Stimulated activated naive B cell treated with anti-CD40 and anti-IgM and Interleukin-4, amounts not matched to agents 10 μg/mL and 1 μg/mL and 100 μg/mL, for 72 hours (primary cell): ENCODE measurements around the gene TGFB1I1.
A peak's percentile ranks its signal among the peaks of the same experiment; 100 is the strongest.

Source experiments
- ATAC-seq, 2 donors: fragments of 150-1000 bp; cut with Tn5 transposase; replicated peaks; 2 replicates each; pipeline ENCODE4 v1.10.0; 2021; ENCODE audit warnings: moderate library complexity in 1 of 2
- DNase-seq: peaks from one replicate; pipeline ENCODE4 v3.0.0; 2021
- H3K27ac Mint-ChIP-seq: one replicate; pipeline ENCODE4 v1.8.0; 2022; ENCODE audit warnings: mild to moderate bottlenecking, mixed read lengths
- H3K27me3 Mint-ChIP-seq, 2 donors: one replicate each; pipeline ENCODE4 v1.8.0; 2022; ENCODE audit warnings: mixed read lengths in 2 of 2
- H3K36me3 Mint-ChIP-seq, 2 donors: one replicate each; pipeline ENCODE4 v1.8.0; 2022; ENCODE audit warnings: mixed read lengths in 2 of 2, mild to moderate bottlenecking in 1 of 2
- H3K4me1 Mint-ChIP-seq, 2 donors: one replicate each; pipeline ENCODE4 v1.8.0; 2022; ENCODE audit warnings: mixed read lengths in 2 of 2, mild to moderate bottlenecking in 1 of 2
- H3K4me3 Mint-ChIP-seq, 2 donors: one replicate each; pipeline ENCODE4 v1.8.0; 2022; ENCODE audit warnings: mild to moderate bottlenecking in 2 of 2, mixed read lengths in 2 of 2, moderate library complexity in 1 of 2
- H3K9me3 Mint-ChIP-seq, 2 donors: one replicate each; pipeline ENCODE4 v1.8.0; 2022; ENCODE audit warnings: mixed read lengths in 2 of 2, mild to moderate bottlenecking in 1 of 2

The TGFB1I1 gene

GRCh38 chr16:31458844-31459686 lies 12.9 kb upstream of the TGFB1I1 start, which contains the start of gene ARMC5:
TSS of gene ARMC5 (plus strand) at chr16:31459501. CDS start at chr16:31459525, 24 bp downstream.
- Mint-ChIP-seq H3K9me3 (no peaks in the 10 kb centered on the region), H3K36me3 (peaks cover 20 to 32% of the 10 kb centered on the region in 2 donors), H3K27me3 (no peaks in the 10 kb centered on the region), H3K4me1 (peaks cover 26 to 36% of the 10 kb centered on the region in 2 donors), H3K4me3 (peak within 1 kb of the TSS; percentile 93 to 94), H3K27ac (peak within 1 kb of the TSS; percentile 99)
- DNase-seq (peak; percentile 95), ATAC-seq (peak; percentile 82 to 83)

- peak; percentile 79 to 85 for ATAC-seq
- H3K36me3 Mint-ChIP-seq: peaks cover 26 to 35% of the 10 kb centered on the region in 2 donors
- no peaks in the 10 kb centered on the region for H3K9me3 Mint-ChIP-seq
- H3K4me3 Mint-ChIP-seq: peak overlapping the region; percentile 93 to 94
- H3K4me1 Mint-ChIP-seq: peaks cover 25 to 35% of the 10 kb centered on the region in 2 donors
- peak; percentile 99 for DNase-seq
- H3K27me3 Mint-ChIP-seq: no peaks in the 10 kb centered on the region
- H3K27ac Mint-ChIP-seq: peak overlapping the region; percentile 99
Observed at GRCh38 chr16:31459687-31460581, 12.0 kb upstream of the TGFB1I1 start.

GRCh38 chr16:31460582-31461002 lies 11.4 kb upstream of the TGFB1I1 start:
- Mint-ChIP-seq H3K4me3 (peak overlapping the region; percentile 93 to 94), H3K36me3 (peaks cover 29 to 35% of the 10 kb centered on the region in 2 donors), H3K4me1 (peaks cover 24 to 28% of the 10 kb centered on the region in 2 donors), H3K27me3 (no peaks in the 10 kb centered on the region), H3K9me3 (no peaks in the 10 kb centered on the region), H3K27ac (peak overlapping the region; percentile 99)
- DNase-seq (no peak), ATAC-seq (no peak)

- DNase-seq: no peak
- no peak for ATAC-seq
- H3K27ac Mint-ChIP-seq: peak overlapping the region; percentile 43
- H3K9me3 Mint-ChIP-seq: no peaks in the 10 kb centered on the region
- no peaks in the 10 kb centered on the region for H3K27me3 Mint-ChIP-seq
- no peak overlapping the region for H3K4me3 Mint-ChIP-seq
- H3K36me3 Mint-ChIP-seq: peaks cover 34 to 40% of the 10 kb centered on the region in 2 donors
- H3K4me1 Mint-ChIP-seq: peaks cover 20 to 22% of the 10 kb centered on the region in 2 donors
Observed at GRCh38 chr16:31461201-31461920, 10.6 kb upstream of the TGFB1I1 start.

GRCh38 chr16:31461921-31462804 lies 9.8 kb upstream of the TGFB1I1 start:
- no peaks in the 10 kb centered on the region for H3K27me3 Mint-ChIP-seq
- H3K9me3 Mint-ChIP-seq: no peaks in the 10 kb centered on the region
- no peak overlapping the region for H3K4me3 Mint-ChIP-seq
- DNase-seq: no peak
- no peak for ATAC-seq
- peaks cover 21 to 26% of the 10 kb centered on the region in 2 donors for H3K4me1 Mint-ChIP-seq
- no peak overlapping the region for H3K27ac Mint-ChIP-seq
- H3K36me3 Mint-ChIP-seq: peaks cover 40 to 46% of the 10 kb centered on the region in 2 donors

GRCh38 chr16:31464348-31464769 lies 7.6 kb upstream of the TGFB1I1 start:
- ATAC-seq: no peak
- no peaks in the 10 kb centered on the region for H3K27me3 Mint-ChIP-seq
- peaks cover 23 to 24% of the 10 kb centered on the region in 2 donors for H3K4me1 Mint-ChIP-seq
- no peaks in the 10 kb centered on the region for H3K9me3 Mint-ChIP-seq
- no peak overlapping the region for H3K27ac Mint-ChIP-seq
- no peak for DNase-seq
- H3K4me3 Mint-ChIP-seq: no peak overlapping the region
- peaks cover 35 to 43% of the 10 kb centered on the region in 2 donors for H3K36me3 Mint-ChIP-seq

- Mint-ChIP-seq H3K4me1 (peaks cover 23 to 24% of the 10 kb centered on the region in 2 donors), H3K36me3 (peaks cover 35 to 43% of the 10 kb centered on the region in 2 donors), H3K27me3 (no peaks in the 10 kb centered on the region), H3K27ac (no peak overlapping the region), H3K9me3 (no peaks in the 10 kb centered on the region), H3K4me3 (no peak overlapping the region)
- ATAC-seq (no peak), DNase-seq (no peak)
Observed at GRCh38 chr16:31464781-31465260, 7.1 kb upstream of the TGFB1I1 start.

GRCh38 chr16:31465788-31466370 lies 6.1 kb upstream of the TGFB1I1 start:
- H3K27me3 Mint-ChIP-seq: peaks cover 0 to 2% of the 10 kb centered on the region in 2 donors
- H3K27ac Mint-ChIP-seq: peak overlapping the region; percentile 37
- peaks cover 35 to 43% of the 10 kb centered on the region in 2 donors for H3K36me3 Mint-ChIP-seq
- H3K9me3 Mint-ChIP-seq: no peaks in the 10 kb centered on the region
- no peak for DNase-seq
- peaks cover 17 to 18% of the 10 kb centered on the region in 2 donors for H3K4me1 Mint-ChIP-seq
- no peak for ATAC-seq
- H3K4me3 Mint-ChIP-seq: no peak overlapping the region

- H3K9me3 Mint-ChIP-seq: no peaks in the 10 kb centered on the region
- H3K4me1 Mint-ChIP-seq: peaks cover 19 to 22% of the 10 kb centered on the region in 2 donors
- H3K27ac Mint-ChIP-seq: peak overlapping the region; percentile 74
- ATAC-seq: no peak
- DNase-seq: no peak
- peaks cover 5 to 7% of the 10 kb centered on the region in 2 donors for H3K27me3 Mint-ChIP-seq
- no peak overlapping the region for H3K4me3 Mint-ChIP-seq
- H3K36me3 Mint-ChIP-seq: peaks cover 35 to 43% of the 10 kb centered on the region in 2 donors
Observed at GRCh38 chr16:31466381-31466841, 5.5 kb upstream of the TGFB1I1 start.

GRCh38 chr16:31467151-31467773 lies 4.7 kb upstream of the TGFB1I1 start:
- Mint-ChIP-seq H3K36me3 (peaks cover 35 to 43% of the 10 kb centered on the region in 2 donors), H3K4me1 (peaks cover 20 to 29% of the 10 kb centered on the region in 2 donors), H3K27ac (peak overlapping the region; percentile 51), H3K4me3 (peak overlapping the region in 1 of 2 donors; percentile 23), H3K9me3 (no peaks in the 10 kb centered on the region), H3K27me3 (peaks cover 6 to 13% of the 10 kb centered on the region in 2 donors)
- no peak for DNase-seq
- peak; percentile 60 to 90 for ATAC-seq

- no peak for DNase-seq
- no peak overlapping the region for H3K4me3 Mint-ChIP-seq
Observed at GRCh38 chr16:31467858-31468257, 4.1 kb upstream of the TGFB1I1 start.

GRCh38 chr16:31470615-31471014 lies 1.3 kb upstream of the TGFB1I1 start:
- Mint-ChIP-seq H3K36me3 (peaks cover 14 to 16% of the 10 kb centered on the region in 2 donors), H3K27ac (no peak overlapping the region), H3K4me3 (no peak overlapping the region), H3K27me3 (peaks cover 14 to 37% of the 10 kb centered on the region in 2 donors), H3K9me3 (peaks cover 0 to 4% of the 10 kb centered on the region in 2 donors), H3K4me1 (peaks cover 23 to 45% of the 10 kb centered on the region in 2 donors)
- ATAC-seq (no peak), DNase-seq (no peak)

More at GRCh38 chr16:31467858-31468257, 4.1 kb upstream of the TGFB1I1 start:
- Mint-ChIP-seq H3K4me1 (peaks cover 23 to 34% of the 10 kb centered on the region in 2 donors), H3K9me3 (peaks cover 0 to 3% of the 10 kb centered on the region in 2 donors), H3K36me3 (peaks cover 31 to 38% of the 10 kb centered on the region in 2 donors), H3K27me3 (peaks cover 10 to 19% of the 10 kb centered on the region in 2 donors), H3K27ac (no peak overlapping the region)
- ATAC-seq: no peak
